Measurements from ENCODE around the gene CERS6.

The CERS6 gene

DNA sequence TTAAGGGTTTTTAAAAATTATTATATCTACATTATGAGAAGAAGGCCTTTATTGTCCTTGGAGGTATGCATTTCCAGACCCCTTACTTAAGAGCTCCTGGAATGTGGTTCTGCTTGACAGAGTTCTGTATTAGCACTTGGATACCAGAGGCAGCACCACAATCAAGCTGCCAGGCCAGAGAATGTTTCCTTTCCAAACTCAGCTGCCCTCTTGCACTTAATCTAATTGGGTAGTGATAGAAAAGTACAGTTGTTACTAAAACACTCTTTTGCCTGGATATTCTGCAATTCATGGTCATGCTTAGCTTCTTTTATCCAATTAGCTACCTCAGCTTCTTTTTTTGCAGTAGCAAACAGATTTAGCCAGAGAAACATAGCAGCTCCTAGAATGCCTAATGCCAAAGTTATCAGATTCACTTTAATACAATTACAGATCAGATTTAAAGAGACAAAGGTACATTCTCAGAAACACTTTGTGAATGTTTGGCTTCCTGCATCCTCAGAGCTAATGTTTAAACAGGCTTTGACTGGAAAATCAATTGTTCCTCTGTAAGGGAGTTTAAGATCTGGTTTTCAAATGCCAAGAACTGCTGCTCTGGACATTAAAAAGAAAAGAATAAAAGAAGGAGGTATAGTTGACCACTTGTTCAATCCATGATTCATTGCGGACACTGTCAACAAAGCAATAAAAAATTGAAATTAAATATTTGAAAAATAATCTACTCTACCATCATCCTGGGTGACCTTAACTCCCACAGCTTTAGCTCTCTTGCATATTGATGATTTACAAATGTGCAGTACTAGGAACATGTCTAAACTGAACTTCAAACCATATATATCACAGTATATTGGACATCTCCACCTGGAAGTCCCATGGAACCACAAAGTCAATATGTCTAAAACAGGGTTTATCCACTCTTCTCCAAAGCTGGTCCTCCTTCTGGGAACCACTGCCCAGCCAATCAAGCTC is 359.2 kb downstream of the CERS6 start:
- Histone ChIP-seq H3K27ac (ENCODE audit: extremely low read depth, low read depth, low read length) (no peak overlapping the region), H3K4me3 (ENCODE audit: low read depth, low read length) (no peak overlapping the region), H3K4me1 (ENCODE audit: control insufficient read depth, insufficient read depth, low read length) (no peaks in the 10 kb centered on the region), H3K36me3 (ENCODE audit: control insufficient read depth in 2 of 2, insufficient read depth in 1 of 2, low read length in 2 of 2) (no peaks in the 10 kb centered on the region), H3K9me3 (ENCODE audit: control insufficient read depth, insufficient read depth, low read depth, low read length) (no peaks in the 10 kb centered on the region)
- ChIA-PET POLR2A (no interaction called here), CTCF (interaction anchor here (0.7 kb wide), 2 partner anchors 41 to 145 kb away, joined by 3 to 4 read pairs; no protein-coding TSS in a partner anchor)
- TF ChIP-seq ZNF670 (tag by site-specific recombination; IDR thresholded peaks at IDR 0.05; ENCODE audit: low read depth) (no peak), SP3 (tag by site-specific recombination; IDR thresholded peaks at IDR 0.05) (no peak), ZNF560 (tag by site-specific recombination; IDR thresholded peaks at IDR 0.05; ENCODE audit: borderline replicate concordance) (no peak), ZNF302 (tag by site-specific recombination; IDR thresholded peaks at IDR 0.05; ENCODE audit: low read depth) (no peak), ZNF366 (tag by site-specific recombination; conservative IDR thresholded peaks at IDR 0.05) (no peak), ZSCAN23 (tag by site-specific recombination; IDR thresholded peaks at IDR 0.05) (no peak), ZNF830 (tag by site-specific recombination; IDR thresholded peaks at IDR 0.05; ENCODE audit: low read depth) (no peak), GLIS2 (tag by site-specific recombination; IDR thresholded peaks at IDR 0.05) (no peak), KLF7 (tag by site-specific recombination; IDR thresholded peaks at IDR 0.05; ENCODE audit: borderline replicate concordance) (no peak), BCL11B (tag by site-specific recombination; IDR thresholded peaks at IDR 0.05; ENCODE audit: low read depth) (no peak)

DNA sequence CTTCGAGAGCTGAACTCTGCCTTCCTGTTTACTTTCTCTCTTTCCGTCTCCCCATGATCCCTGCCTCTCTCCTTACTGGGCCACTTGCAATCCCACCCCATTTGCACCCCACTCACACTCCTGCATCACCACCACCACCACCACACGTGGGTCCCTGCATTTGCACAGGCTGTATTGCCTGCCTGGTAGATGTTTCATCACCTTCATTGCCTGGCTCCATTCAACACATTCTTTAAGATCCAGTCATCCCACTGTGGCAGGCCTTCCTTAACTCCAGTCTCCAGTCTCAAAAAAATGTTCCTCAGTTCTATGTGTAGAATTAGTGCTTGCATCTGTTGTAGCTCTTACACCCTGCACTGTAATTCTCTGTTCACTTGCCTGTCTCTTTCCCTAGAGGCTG is 360.3 kb downstream of the CERS6 start:
- Histone ChIP-seq H3K27ac (ENCODE audit: extremely low read depth, low read depth, low read length) (no peak overlapping the region), H3K9me3 (ENCODE audit: control insufficient read depth, insufficient read depth, low read depth, low read length) (no peaks in the 10 kb centered on the region), H3K4me1 (ENCODE audit: control insufficient read depth, insufficient read depth, low read length) (no peaks in the 10 kb centered on the region), H3K36me3 (ENCODE audit: control insufficient read depth in 2 of 2, insufficient read depth in 1 of 2, low read length in 2 of 2) (no peaks in the 10 kb centered on the region), H3K4me3 (ENCODE audit: low read depth, low read length) (no peak overlapping the region)
- ChIA-PET POLR2A (no interaction called here), CTCF (interaction anchor here (0.5 to 1.1 kb wide), 3 partner anchors 15 to 472 kb away, joined by 3 to 4 read pairs (median 3); no protein-coding TSS in a partner anchor)
- TF ChIP-seq, protein P1, sequence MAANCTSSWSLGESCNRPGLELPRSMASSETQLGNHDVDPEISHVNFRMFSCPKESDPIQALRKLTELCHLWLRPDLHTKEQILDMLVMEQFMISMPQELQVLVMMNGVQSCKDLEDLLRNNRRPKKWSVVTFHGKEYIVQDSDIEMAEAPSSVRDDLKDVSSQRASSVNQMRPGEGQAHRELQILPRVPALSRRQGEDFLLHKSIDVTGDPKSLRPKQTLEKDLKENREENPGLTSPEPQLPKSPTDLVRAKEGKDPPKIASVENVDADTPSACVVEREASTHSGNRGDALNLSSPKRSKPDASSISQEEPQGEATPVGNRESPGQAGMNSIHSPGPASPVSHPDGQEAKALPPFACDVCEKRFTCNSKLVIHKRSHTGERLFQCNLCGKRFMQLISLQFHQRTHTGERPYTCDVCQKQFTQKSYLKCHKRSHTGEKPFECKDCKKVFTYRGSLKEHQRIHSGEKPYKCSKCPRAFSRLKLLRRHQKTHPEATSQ (tag by site-specific recombination; IDR thresholded peaks at IDR 0.05), result no peak
- TF ChIP-seq KLF16 (tag by site-specific recombination; IDR thresholded peaks at IDR 0.05), result no peak
- no peak for TF ChIP-seq ZNF266 (tag by site-specific recombination; IDR thresholded peaks at IDR 0.05; ENCODE audit: low read depth)
- no peak for TF ChIP-seq ZNF426 (tag by site-specific recombination; IDR thresholded peaks at IDR 0.05)
- no peak for TF ChIP-seq ZNF19 (tag by site-specific recombination; IDR thresholded peaks at IDR 0.05; ENCODE audit: low read depth)
- TF ChIP-seq FEZF1 (tag by site-specific recombination; IDR thresholded peaks at IDR 0.05), result no peak
- no peak for TF ChIP-seq ZNF776 (tag by site-specific recombination; IDR thresholded peaks at IDR 0.05; ENCODE audit: borderline replicate concordance)
- TF ChIP-seq ZNF391 (tag by site-specific recombination; IDR thresholded peaks at IDR 0.05; ENCODE audit: borderline replicate concordance, low read depth), result no peak
- TF ChIP-seq, protein P2, sequence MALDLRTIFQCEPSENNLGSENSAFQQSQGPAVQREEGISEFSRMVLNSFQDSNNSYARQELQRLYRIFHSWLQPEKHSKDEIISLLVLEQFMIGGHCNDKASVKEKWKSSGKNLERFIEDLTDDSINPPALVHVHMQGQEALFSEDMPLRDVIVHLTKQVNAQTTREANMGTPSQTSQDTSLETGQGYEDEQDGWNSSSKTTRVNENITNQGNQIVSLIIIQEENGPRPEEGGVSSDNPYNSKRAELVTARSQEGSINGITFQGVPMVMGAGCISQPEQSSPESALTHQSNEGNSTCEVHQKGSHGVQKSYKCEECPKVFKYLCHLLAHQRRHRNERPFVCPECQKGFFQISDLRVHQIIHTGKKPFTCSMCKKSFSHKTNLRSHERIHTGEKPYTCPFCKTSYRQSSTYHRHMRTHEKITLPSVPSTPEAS (tag by site-specific recombination; IDR thresholded peaks at IDR 0.05), result no peak
- no peak for TF ChIP-seq MEIS1 (CRISPR knock-in tag; IDR thresholded peaks at IDR 0.05; ENCODE audit: borderline replicate concordance)
- TF ChIP-seq ZNF202 (tag by site-specific recombination; IDR thresholded peaks at IDR 0.05; ENCODE audit: borderline replicate concordance), result no peak
- TF ChIP-seq ZNF121 (tag by site-specific recombination; IDR thresholded peaks at IDR 0.05), result no peak
- TF ChIP-seq HOXA7 (CRISPR knock-in tag; IDR thresholded peaks at IDR 0.05; ENCODE audit: borderline replicate concordance), result no peak
- TF ChIP-seq REPIN1 (tag by site-specific recombination; IDR thresholded peaks at IDR 0.05; ENCODE audit: low read depth), result no peak
